ENCODE measurements around the gene CMTM3. TPM values are rescaled to one million over a fixed set of nuclear protein-coding genes. Genes with fewer than 3 reads are reported as not detected.

The CMTM3 gene
- total RNA-seq, 1 donor from 2014 or later: 62.4 TPM

DNA sequence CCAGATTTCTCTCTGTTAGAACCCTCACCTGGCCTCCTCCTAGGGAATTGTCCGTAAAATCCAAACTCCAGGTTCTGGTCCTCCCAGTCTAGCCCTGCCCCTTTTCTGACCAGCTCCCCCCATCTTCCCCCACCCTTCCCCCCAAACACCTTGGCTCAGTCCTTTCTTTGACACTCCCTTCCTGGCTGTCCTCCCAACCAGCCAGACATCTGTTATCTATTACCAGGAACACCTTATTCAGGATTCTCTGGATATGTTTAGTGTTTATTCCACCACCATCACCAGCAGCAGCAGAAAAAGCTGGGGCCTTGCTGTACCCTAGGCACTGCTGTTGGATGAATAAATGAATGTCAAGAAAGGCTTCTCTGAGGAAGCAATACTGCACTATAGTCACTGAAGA, 4.0 kb upstream of the CMTM3 start:
- Histone ChIP-seq H3K4me3 (ENCODE audit: insufficient read depth, low read depth, low read length) (no peak overlapping the region), H3K79me2 (ENCODE audit: insufficient read depth, low read length) (peaks cover 7% of the 10 kb centered on the region), H3K4me2 (ENCODE audit: low read length) (no peak overlapping the region), H3K9me3 (ENCODE audit: insufficient read depth, low read depth, low read length) (peaks cover 4% of the 10 kb centered on the region), H4K20me1 (ENCODE audit: insufficient read depth, low read length) (peaks cover under 1% of the 10 kb centered on the region), H3K36me3 (ENCODE audit: insufficient read depth, low read length) (no peaks in the 10 kb centered on the region), H3K27ac (ENCODE audit: low read depth, low read length) (no peak overlapping the region), H3K9ac (ENCODE audit: low read length) (no peak overlapping the region), H3K4me1 (ENCODE audit: insufficient read depth, low read length) (peaks cover 9% of the 10 kb centered on the region), H2AFZ (ENCODE audit: low read depth, low read length) (no peak overlapping the region), H3K27me3 (ENCODE audit: insufficient read depth, low read length) (no peaks in the 10 kb centered on the region)
- peaks cover 5% of the 10 kb centered on the region for H3K4me1 Mint-ChIP-seq (ENCODE audit: low read depth, unreplicated experiment)
- H3K27ac Mint-ChIP-seq (ENCODE audit: unreplicated experiment): no peak overlapping the region
- no peak for TF ChIP-seq EZH2 (IDR thresholded peaks at IDR 0.05; ENCODE audit: insufficient read depth, low read length)
- TF ChIP-seq, protein P1, sequence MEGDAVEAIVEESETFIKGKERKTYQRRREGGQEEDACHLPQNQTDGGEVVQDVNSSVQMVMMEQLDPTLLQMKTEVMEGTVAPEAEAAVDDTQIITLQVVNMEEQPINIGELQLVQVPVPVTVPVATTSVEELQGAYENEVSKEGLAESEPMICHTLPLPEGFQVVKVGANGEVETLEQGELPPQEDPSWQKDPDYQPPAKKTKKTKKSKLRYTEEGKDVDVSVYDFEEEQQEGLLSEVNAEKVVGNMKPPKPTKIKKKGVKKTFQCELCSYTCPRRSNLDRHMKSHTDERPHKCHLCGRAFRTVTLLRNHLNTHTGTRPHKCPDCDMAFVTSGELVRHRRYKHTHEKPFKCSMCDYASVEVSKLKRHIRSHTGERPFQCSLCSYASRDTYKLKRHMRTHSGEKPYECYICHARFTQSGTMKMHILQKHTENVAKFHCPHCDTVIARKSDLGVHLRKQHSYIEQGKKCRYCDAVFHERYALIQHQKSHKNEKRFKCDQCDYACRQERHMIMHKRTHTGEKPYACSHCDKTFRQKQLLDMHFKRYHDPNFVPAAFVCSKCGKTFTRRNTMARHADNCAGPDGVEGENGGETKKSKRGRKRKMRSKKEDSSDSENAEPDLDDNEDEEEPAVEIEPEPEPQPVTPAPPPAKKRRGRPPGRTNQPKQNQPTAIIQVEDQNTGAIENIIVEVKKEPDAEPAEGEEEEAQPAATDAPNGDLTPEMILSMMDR (IDR thresholded peaks at IDR 0.05; ENCODE audit: insufficient read depth, low read depth, low read length): no peak
- H3K9me3 Mint-ChIP-seq (ENCODE audit: unreplicated experiment): no peaks in the 10 kb centered on the region
- DNase-seq (ENCODE audit: low read depth) (no peak), FAIRE-seq (no peak)
- H3K4me3 Mint-ChIP-seq (ENCODE audit: unreplicated experiment): no peak overlapping the region
- no peaks in the 10 kb centered on the region for H3K36me3 Mint-ChIP-seq (ENCODE audit: low read depth, unreplicated experiment)
- peaks cover 12% of the 10 kb centered on the region for H3K27me3 Mint-ChIP-seq (ENCODE audit: low read depth, unreplicated experiment)

- H3K79me2 ChIP-seq (ENCODE audit: insufficient read depth, low read length): peaks cover 17% of the 10 kb centered on the region
- no peak for FAIRE-seq
- no peak overlapping the region for H3K27ac Mint-ChIP-seq (ENCODE audit: unreplicated experiment)
Measured at GRCh38 chr16:66601471-66601870, 3.0 kb upstream of the CMTM3 start.

More at GRCh38 chr16:66601471-66601870, 3.0 kb upstream of the CMTM3 start:
- TF ChIP-seq EZH2 (IDR thresholded peaks at IDR 0.05; ENCODE audit: insufficient read depth, low read length): no peak
- TF ChIP-seq, protein P1 (IDR thresholded peaks at IDR 0.05; ENCODE audit: insufficient read depth, low read depth, low read length): no peak
- no peak overlapping the region for H3K4me2 ChIP-seq (ENCODE audit: low read length)
- H3K4me1 ChIP-seq (ENCODE audit: insufficient read depth, low read length): peaks cover 17% of the 10 kb centered on the region
- Mint-ChIP-seq H3K36me3 (ENCODE audit: low read depth, unreplicated experiment) (no peaks in the 10 kb centered on the region), H3K4me3 (ENCODE audit: unreplicated experiment) (no peak overlapping the region), H3K4me1 (ENCODE audit: low read depth, unreplicated experiment) (peaks cover 9% of the 10 kb centered on the region), H3K27me3 (ENCODE audit: low read depth, unreplicated experiment) (peaks cover 12% of the 10 kb centered on the region), H3K9me3 (ENCODE audit: unreplicated experiment) (no peaks in the 10 kb centered on the region)
- H3K27me3 ChIP-seq (ENCODE audit: insufficient read depth, low read length): no peaks in the 10 kb centered on the region
- no peak overlapping the region for H3K27ac ChIP-seq (ENCODE audit: low read depth, low read length)
- no peak overlapping the region for H2AFZ ChIP-seq (ENCODE audit: low read depth, low read length)
- H3K4me3 ChIP-seq (ENCODE audit: insufficient read depth, low read depth, low read length): no peak overlapping the region
- no peak for DNase-seq (ENCODE audit: low read depth)
- H3K9ac ChIP-seq (ENCODE audit: low read length): no peak overlapping the region
- H3K36me3 ChIP-seq (ENCODE audit: insufficient read depth, low read length): no peaks in the 10 kb centered on the region
- H3K9me3 ChIP-seq (ENCODE audit: insufficient read depth, low read depth, low read length): peaks cover 4% of the 10 kb centered on the region
- peaks cover 10% of the 10 kb centered on the region for H4K20me1 ChIP-seq (ENCODE audit: insufficient read depth, low read length)

Measured in astrocyte (in vitro differentiated cells and primary cell).